ENCODE data around the gene OR2AG1. TPM values are rescaled to one million over a fixed set of nuclear protein-coding genes. Genes with fewer than 3 reads are reported as not detected.
"Not testable (repeated sequence)": the region's sequence is repeated elsewhere in the genome, so short reads cannot be mapped to it uniquely, and the experiment has no call there.

The OR2AG1 gene
- total RNA-seq, 1 donor from 2014 or later, result not detected

DNA sequence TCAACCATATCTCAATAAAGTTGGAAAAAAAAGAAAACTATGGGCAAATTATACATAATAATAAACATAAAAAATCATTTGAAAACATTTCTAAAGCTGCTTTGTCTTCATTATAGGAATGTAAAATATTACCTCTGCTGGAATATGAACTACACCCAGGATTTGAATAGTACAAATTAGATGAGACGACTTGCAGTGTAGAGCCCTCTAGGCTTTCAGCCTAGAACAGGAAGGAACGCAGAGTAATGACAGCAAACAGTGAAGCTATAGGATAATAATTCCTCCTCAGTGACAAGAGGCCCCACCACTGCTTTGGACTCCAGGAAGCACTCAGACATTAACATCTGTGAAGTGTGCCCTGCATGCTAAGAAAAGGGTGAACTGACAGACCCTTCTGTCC is 7.7 kb downstream of the OR2AG1 start:
- Histone ChIP-seq H3K36me3 (no peaks in the 10 kb centered on the region), H3K9ac (no peak overlapping the region), H2AFZ (replicated peaks) (no peak overlapping the region), H3K79me2 (ENCODE audit: low read depth) (no peaks in the 10 kb centered on the region), H3K4me3 (no peak overlapping the region), H3K4me1 (no peaks in the 10 kb centered on the region), H3F3A (ENCODE audit: low read depth) (no peaks in the 10 kb centered on the region), H3K4me2 (no peak overlapping the region), H3K27ac (no peak overlapping the region), H3K9me3 (ENCODE audit: low read depth) (no peaks in the 10 kb centered on the region), H3K27me3 (no peaks in the 10 kb centered on the region), H4K20me1 (ENCODE audit: low read depth) (no peaks in the 10 kb centered on the region)
- TF ChIP-seq, protein P1, sequence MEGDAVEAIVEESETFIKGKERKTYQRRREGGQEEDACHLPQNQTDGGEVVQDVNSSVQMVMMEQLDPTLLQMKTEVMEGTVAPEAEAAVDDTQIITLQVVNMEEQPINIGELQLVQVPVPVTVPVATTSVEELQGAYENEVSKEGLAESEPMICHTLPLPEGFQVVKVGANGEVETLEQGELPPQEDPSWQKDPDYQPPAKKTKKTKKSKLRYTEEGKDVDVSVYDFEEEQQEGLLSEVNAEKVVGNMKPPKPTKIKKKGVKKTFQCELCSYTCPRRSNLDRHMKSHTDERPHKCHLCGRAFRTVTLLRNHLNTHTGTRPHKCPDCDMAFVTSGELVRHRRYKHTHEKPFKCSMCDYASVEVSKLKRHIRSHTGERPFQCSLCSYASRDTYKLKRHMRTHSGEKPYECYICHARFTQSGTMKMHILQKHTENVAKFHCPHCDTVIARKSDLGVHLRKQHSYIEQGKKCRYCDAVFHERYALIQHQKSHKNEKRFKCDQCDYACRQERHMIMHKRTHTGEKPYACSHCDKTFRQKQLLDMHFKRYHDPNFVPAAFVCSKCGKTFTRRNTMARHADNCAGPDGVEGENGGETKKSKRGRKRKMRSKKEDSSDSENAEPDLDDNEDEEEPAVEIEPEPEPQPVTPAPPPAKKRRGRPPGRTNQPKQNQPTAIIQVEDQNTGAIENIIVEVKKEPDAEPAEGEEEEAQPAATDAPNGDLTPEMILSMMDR (IDR thresholded peaks at IDR 0.05), result no peak
- TF ChIP-seq EZH2phosphoT487 (IDR thresholded peaks at IDR 0.05), result no peak
- no peak for TF ChIP-seq EZH2 (IDR thresholded peaks at IDR 0.05)
- DNase-seq (ENCODE audit: low spot score), result no peak
- H3K27me3 Mint-ChIP-seq (ENCODE audit: insufficient read depth, low read depth), result peaks cover 3% of the 10 kb centered on the region
- H3K9me3 Mint-ChIP-seq, result no peaks in the 10 kb centered on the region
- no peaks in the 10 kb centered on the region for H3K36me3 Mint-ChIP-seq
- H3K4me1 Mint-ChIP-seq, result no peaks in the 10 kb centered on the region
- no peak overlapping the region for H3K4me3 Mint-ChIP-seq
- H3K27ac Mint-ChIP-seq, result no peak overlapping the region

DNA sequence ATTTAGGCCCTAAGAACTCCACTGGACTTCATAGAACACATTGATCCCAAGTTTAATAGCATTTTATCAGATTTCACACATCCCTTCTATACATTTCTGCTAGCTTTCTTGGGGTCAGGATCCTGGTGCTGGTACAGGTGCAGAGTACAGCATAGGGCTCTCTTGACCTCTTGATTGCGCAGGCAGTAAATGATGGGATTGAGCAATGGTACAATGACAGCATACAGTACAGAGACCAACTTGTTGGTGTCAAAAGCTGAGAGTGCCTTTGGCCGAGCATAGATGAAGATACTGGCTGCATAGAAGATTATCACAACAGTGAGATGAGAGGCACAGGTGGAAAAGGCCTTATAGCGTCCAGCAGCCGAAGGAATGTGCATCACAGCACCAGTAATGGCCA is 11.8 kb downstream of the OR2AG1 start:
- Mint-ChIP-seq H3K27ac (no peak overlapping the region), H3K36me3 (no peaks in the 10 kb centered on the region), H3K9me3 (no peaks in the 10 kb centered on the region), H3K4me3 (no peak overlapping the region), H3K27me3 (ENCODE audit: insufficient read depth, low read depth) (peaks cover 2% of the 10 kb centered on the region), H3K4me1 (no peaks in the 10 kb centered on the region)
- H3K4me3 ChIP-seq, result no peak overlapping the region
- H3K4me2 ChIP-seq, result no peak overlapping the region
- no peak overlapping the region for H3K27ac ChIP-seq
- no peaks in the 10 kb centered on the region for H3K4me1 ChIP-seq
- H3K9ac ChIP-seq, result no peak overlapping the region
- H3K27me3 ChIP-seq, result no peaks in the 10 kb centered on the region
- no peaks in the 10 kb centered on the region for H3K36me3 ChIP-seq
- no peak overlapping the region for H2AFZ ChIP-seq (replicated peaks)
- no peaks in the 10 kb centered on the region for H3F3A ChIP-seq (ENCODE audit: low read depth)
- TF ChIP-seq, protein P1 (IDR thresholded peaks at IDR 0.05), result no peak
- TF ChIP-seq EZH2phosphoT487 (IDR thresholded peaks at IDR 0.05) (no peak), EZH2 (IDR thresholded peaks at IDR 0.05) (no peak)
- H3K9me3 ChIP-seq (ENCODE audit: low read depth), result no peaks in the 10 kb centered on the region
- no peaks in the 10 kb centered on the region for H3K79me2 ChIP-seq (ENCODE audit: low read depth)
- no peaks in the 10 kb centered on the region for H4K20me1 ChIP-seq (ENCODE audit: low read depth)
- DNase-seq (ENCODE audit: low spot score), result no peak

DNA sequence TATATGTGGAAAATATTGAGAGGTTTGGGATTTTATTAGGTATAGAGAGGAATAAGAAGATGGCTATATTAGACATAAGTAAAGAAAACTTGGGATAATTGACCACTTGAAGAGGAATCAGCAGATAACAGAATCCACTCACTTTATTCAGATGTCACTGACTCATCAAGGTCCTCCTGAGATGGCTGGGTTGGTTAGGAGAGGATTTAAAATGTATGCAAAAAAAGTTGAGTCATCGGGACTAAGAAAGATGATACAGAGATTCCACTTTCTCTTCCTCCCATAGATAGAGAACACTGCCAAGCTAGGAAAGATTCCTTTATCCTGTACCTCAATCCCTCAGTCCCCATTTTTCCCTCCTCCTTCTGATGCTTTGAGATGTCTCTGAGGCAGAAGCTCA is 16.6 kb downstream of the OR2AG1 start, which contains the start of gene OR6A2:
OR6A2 (minus strand) TSS at position 288 of the 400 bp plus-strand sequence. CDS start 3,981 bp downstream, outside the sequence.
- no peak for TF ChIP-seq EZH2 (IDR thresholded peaks at IDR 0.05)
- TF ChIP-seq EZH2phosphoT487 (IDR thresholded peaks at IDR 0.05), result no peak
- TF ChIP-seq, protein P1 (IDR thresholded peaks at IDR 0.05), result no peak
- no peaks in the 10 kb centered on the region for H3K79me2 ChIP-seq (ENCODE audit: low read depth)
- no peaks in the 10 kb centered on the region for H4K20me1 ChIP-seq (ENCODE audit: low read depth)
- Mint-ChIP-seq H3K4me1 (no peaks in the 10 kb centered on the region), H3K4me3 (no peak within 1 kb of the TSS), H3K9me3 (no peaks in the 10 kb centered on the region), H3K36me3 (no peaks in the 10 kb centered on the region), H3K27me3 (ENCODE audit: insufficient read depth, low read depth) (peaks cover 2% of the 10 kb centered on the region), H3K27ac (no peak within 1 kb of the TSS)
- H3K4me1 ChIP-seq, result no peaks in the 10 kb centered on the region
- DNase-seq (ENCODE audit: low spot score), result no peak
- no peak within 1 kb of the TSS for H3K4me3 ChIP-seq
- no peaks in the 10 kb centered on the region for H3K9me3 ChIP-seq (ENCODE audit: low read depth)
- H3K27ac ChIP-seq, result no peak within 1 kb of the TSS
- no peaks in the 10 kb centered on the region for H3K36me3 ChIP-seq
- no peaks in the 10 kb centered on the region for H3F3A ChIP-seq (ENCODE audit: low read depth)
- H3K9ac ChIP-seq, result no peak within 1 kb of the TSS
- H3K4me2 ChIP-seq, result no peak within 1 kb of the TSS
- no peak within 1 kb of the TSS for H2AFZ ChIP-seq (replicated peaks)
- H3K27me3 ChIP-seq, result no peaks in the 10 kb centered on the region

DNA sequence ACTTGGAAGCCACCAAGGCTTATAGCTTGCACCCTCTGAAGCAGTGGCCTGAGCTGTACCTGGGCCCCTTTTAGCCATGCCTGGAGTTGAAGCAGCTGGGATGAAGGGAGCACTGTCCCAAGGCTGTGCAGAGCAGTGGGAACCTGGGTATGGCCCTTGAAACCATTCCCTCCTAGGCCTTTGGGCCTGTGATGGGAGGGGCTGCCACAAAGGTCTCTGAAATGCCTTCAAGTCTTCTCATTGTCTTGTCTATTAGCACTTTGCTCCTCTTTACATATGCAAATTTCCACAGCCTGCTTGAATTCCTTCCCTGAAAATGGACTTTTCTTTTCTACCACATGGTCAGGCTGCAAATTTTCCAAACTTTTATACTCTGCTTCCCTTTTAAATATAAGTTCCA is 18.3 kb downstream of the OR2AG1 start:
- not testable (repeated sequence) for H3K9ac ChIP-seq; H3K79me2 ChIP-seq (ENCODE audit: low read depth); H3K27ac Mint-ChIP-seq; H4K20me1 ChIP-seq (ENCODE audit: low read depth); H3K4me1 Mint-ChIP-seq; H2AFZ ChIP-seq (replicated peaks); H3K27me3 ChIP-seq; H3K4me1 ChIP-seq; H3K36me3 Mint-ChIP-seq; H3K4me2 ChIP-seq; H3K27me3 Mint-ChIP-seq (ENCODE audit: insufficient read depth, low read depth); H3K9me3 ChIP-seq (ENCODE audit: low read depth); DNase-seq (ENCODE audit: low spot score); H3K36me3 ChIP-seq; H3F3A ChIP-seq (ENCODE audit: low read depth); H3K9me3 Mint-ChIP-seq; H3K4me3 Mint-ChIP-seq; H3K4me3 ChIP-seq; H3K27ac ChIP-seq
